Naive B cell (primary cell): ENCODE measurements around the gene RACGAP1. TPM values are rescaled to one million over a fixed set of nuclear protein-coding genes. Genes with fewer than 3 reads are reported as not detected.

Experiments used
- ATAC-seq, 2 donors: fragments of 150-1000 bp; cut with Tn5 transposase; 2 replicates each; pipeline ENCODE4 v1.10.0; 2021; ENCODE audit warnings: low read depth in 2 of 2, mild to moderate bottlenecking in 2 of 2, moderate library complexity in 2 of 2
- DNase-seq: peaks from one replicate; pipeline ENCODE4 v3.0.0; 2022
- H3K27ac Mint-ChIP-seq, 6 donors: one replicate each; pipeline ENCODE4 v1.8.0; 2020 to 2022; ENCODE audit warnings: mild to moderate bottlenecking in 6 of 6, mixed read lengths in 6 of 6, moderate library complexity in 5 of 6, inconsistent platforms in 2 of 6
- H3K27me3 Mint-ChIP-seq, 3 donors: one replicate each; pipeline ENCODE4 v1.8.0; 2021 to 2022; ENCODE audit warnings: mixed read lengths in 3 of 3, mild to moderate bottlenecking in 1 of 3
- H3K36me3 Mint-ChIP-seq, 2 donors: one replicate each; pipeline ENCODE4 v1.8.0; 2020 to 2022; ENCODE audit warnings: mixed read lengths in 2 of 2, inconsistent platforms in 1 of 2, mild to moderate bottlenecking in 1 of 2
- H3K4me1 Mint-ChIP-seq, 3 donors: one replicate each; pipeline ENCODE4 v1.8.0; 2020 to 2022; ENCODE audit warnings: mixed read lengths in 3 of 3, inconsistent platforms in 1 of 3, mild to moderate bottlenecking in 1 of 3, moderate library complexity in 1 of 3
- H3K4me3 Mint-ChIP-seq, 8 donors: one replicate each; pipeline ENCODE4 v1.8.0; 2020 to 2022; ENCODE audit warnings: mild to moderate bottlenecking in 8 of 8, mixed read lengths in 8 of 8, moderate library complexity in 8 of 8, inconsistent platforms in 2 of 8
- H3K9me3 Mint-ChIP-seq, 7 donors: one replicate each; pipeline ENCODE4 v1.8.0; 2020 to 2022; ENCODE audit warnings: mixed read lengths in 7 of 7, mild to moderate bottlenecking in 5 of 7, inconsistent platforms in 2 of 7, moderate library complexity in 1 of 7
- polyA plus RNA-seq, 6 donors: library from polyadenylated mRNA; unstranded; fragments of 300-500 nt; fragmentation: Illumina TruSeq; gene quantifications; one replicate each; pipeline ENCODE4 v1.2.3, GENCODE V29; 2021; ENCODE audit warnings: low read depth in 6 of 6

RACGAP1 gene
- polyA plus RNA-seq, 6 donors from 2014 or later: 4.7 to 9.0 (median 8.7) TPM; not detected in 1

DNA sequence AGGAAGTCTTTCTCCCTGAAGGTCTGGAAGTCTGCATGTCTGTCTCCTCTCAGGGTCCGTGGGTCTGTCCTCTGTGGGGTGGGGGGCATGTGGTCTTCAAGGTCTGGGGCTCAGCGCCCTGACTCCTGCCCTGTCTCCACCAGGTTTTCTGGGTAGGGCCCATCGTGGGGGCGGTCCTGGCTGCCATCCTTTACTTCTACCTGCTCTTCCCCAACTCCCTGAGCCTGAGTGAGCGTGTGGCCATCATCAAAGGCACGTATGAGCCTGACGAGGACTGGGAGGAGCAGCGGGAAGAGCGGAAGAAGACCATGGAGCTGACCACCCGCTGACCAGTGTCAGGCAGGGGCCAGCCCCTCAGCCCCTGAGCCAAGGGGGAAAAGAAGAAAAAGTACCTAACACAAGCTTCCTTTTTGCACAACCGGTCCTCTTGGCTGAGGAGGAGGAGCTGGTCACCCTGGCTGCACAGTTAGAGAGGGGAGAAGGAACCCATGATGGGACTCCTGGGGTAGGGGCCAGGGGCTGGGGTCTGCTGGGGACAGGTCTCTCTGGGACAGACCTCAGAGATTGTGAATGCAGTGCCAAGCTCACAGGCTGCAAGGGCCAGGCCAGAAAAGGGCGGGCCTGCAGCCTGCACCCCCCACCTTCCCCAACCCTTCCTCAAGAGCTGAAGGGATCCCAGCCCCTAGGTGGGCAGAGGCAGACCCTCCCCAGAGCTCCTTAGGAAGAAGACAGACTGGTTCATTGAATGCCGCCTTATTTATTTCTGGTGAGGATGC lies 60.3 kb downstream of the RACGAP1 start:
- Mint-ChIP-seq H3K27me3 (peaks cover 25 to 62% (median 60%) of the 10 kb centered on the region in 3 donors), H3K27ac (no peak overlapping the region), H3K36me3 (peaks cover 4 to 10% of the 10 kb centered on the region in 2 donors), H3K4me3 (no peak overlapping the region), H3K9me3 (peaks cover 0 to 4% (median 0%) of the 10 kb centered on the region in 7 donors), H3K4me1 (peaks cover 14 to 21% (median 18%) of the 10 kb centered on the region in 3 donors)
- DNase-seq (no peak), ATAC-seq (no peak)

DNA sequence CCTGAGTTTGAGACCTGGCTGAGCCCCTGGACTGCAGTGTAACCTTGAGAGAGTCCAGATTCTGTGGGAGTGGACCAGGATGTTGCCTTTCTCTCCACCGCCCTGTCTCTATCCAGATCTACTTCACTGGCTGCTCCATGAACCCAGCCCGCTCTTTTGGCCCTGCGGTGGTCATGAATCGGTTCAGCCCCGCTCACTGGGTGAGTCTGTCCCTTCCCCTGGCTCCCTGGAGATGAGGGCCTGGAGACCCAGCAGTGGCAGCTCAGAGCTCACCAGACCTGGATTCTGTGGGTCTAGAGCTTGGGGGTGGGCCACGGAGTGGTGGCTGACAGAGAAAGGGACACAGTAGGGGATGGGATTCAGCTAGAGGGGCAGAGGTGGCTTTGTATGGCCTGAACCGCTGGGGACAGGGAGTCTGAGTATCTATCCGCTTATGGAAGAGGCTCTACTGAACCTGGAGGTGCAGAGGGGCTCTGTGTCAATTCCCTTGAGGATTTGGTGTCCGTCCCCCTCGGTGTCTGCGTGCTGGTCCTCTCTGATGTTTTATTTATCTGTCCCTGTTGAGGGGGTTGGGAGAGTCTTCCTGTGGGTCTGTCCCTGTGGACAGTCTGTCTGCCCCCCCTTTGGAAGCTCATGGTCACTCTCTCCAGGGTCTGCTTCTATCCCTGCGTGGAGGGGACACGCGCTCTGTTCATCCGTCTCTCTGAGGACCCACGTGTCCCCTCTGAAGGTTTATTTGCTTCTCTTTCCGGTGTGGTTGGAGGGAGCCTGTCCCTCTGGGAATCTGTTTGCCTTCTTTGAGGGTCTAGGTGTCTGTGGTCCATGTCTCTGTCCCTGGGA lies 61.1 kb downstream of the RACGAP1 start:
- Mint-ChIP-seq H3K27ac (no peak overlapping the region), H3K27me3 (peaks cover 34 to 70% (median 69%) of the 10 kb centered on the region in 3 donors), H3K4me3 (no peak overlapping the region), H3K9me3 (peaks cover 0 to 4% (median 0%) of the 10 kb centered on the region in 7 donors), H3K36me3 (peaks cover 4 to 10% of the 10 kb centered on the region in 2 donors), H3K4me1 (peaks cover 14 to 21% (median 18%) of the 10 kb centered on the region in 3 donors)
- ATAC-seq: no peak
- no peak for DNase-seq

DNA sequence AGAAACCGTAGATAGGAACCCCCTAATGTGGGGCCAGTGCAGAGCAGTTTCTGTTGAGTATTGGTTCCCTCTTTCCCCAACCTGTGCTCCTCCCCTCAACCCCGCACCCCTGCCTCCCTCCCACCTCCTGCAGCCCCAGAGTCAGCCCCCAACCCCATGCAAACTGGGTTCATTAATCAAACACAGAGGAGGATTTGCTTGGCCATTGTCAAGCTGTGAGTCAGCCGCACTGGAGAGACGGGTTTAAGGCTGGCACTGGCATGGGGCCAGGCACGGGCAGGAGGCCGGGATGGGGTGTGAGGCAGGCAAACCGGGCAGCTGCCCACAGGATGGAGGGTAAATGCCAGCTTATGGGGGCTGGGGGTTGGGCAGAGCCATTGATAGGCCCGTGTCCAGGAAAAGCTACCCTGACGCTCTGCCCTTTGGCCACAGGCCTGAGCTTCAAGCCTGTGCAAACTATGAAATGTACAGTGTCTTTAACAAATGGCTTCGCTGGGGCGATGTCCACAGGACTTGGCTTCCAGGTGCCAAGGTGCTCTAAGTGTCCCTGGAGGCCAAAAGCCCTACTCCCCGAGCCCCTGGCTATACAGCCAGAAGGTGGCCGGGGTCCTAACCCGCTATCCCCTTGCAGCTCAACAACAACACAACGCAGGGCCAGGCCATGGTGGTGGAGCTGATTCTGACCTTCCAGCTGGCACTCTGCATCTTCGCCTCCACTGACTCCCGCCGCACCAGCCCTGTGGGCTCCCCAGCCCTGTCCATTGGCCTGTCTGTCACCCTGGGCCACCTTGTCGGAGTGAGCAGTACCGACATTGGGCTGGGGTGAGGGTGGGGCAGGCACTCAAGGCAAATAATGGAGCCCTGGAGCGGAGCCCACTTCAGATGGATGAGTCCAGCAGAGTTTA lies 62.2 kb downstream of the RACGAP1 start:
- peaks cover 14 to 19% (median 18%) of the 10 kb centered on the region in 3 donors for H3K4me1 Mint-ChIP-seq
- peaks cover 45 to 81% (median 79%) of the 10 kb centered on the region in 3 donors for H3K27me3 Mint-ChIP-seq
- peaks cover 4 to 10% of the 10 kb centered on the region in 2 donors for H3K36me3 Mint-ChIP-seq
- peak overlapping the region in 6 of 8 donors; percentile 19 to 82 (median 54) for H3K4me3 Mint-ChIP-seq
- peaks cover 0 to 4% (median 0%) of the 10 kb centered on the region in 7 donors for H3K9me3 Mint-ChIP-seq
- ATAC-seq (no peak), DNase-seq (no peak)
- no peak overlapping the region for H3K27ac Mint-ChIP-seq

DNA sequence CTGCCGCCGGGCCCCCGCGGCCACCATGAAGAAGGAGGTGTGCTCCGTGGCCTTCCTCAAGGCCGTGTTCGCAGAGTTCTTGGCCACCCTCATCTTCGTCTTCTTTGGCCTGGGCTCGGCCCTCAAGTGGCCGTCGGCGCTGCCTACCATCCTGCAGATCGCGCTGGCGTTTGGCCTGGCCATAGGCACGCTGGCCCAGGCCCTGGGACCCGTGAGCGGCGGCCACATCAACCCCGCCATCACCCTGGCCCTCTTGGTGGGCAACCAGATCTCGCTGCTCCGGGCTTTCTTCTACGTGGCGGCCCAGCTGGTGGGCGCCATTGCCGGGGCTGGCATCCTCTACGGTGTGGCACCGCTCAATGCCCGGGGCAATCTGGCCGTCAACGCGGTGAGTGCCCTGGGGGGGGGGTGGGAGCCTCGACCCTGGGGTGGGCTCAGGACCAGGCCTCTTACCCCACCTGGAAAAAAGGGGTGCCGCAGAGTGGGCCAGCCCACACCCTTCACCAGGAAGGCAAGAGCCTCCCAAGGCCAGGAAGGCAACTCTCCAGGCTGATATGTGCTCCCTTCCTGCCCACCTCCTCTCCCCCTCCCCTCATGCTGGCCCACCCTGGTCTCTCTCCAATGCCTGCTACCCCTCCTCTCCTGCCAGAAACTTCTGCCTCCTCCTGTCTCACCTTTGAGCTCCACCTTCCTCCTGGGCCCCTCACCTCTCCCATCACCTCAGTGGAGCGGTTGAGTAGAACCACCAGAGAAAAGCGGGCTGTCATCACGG lies 63.1 kb downstream of the RACGAP1 start:
- peaks cover 12 to 17% (median 15%) of the 10 kb centered on the region in 3 donors for H3K4me1 Mint-ChIP-seq
- no peak for DNase-seq
- no peak for ATAC-seq
- peaks cover 0 to 4% (median 0%) of the 10 kb centered on the region in 7 donors for H3K9me3 Mint-ChIP-seq
- H3K27ac Mint-ChIP-seq: no peak overlapping the region
- H3K27me3 Mint-ChIP-seq: peaks cover 54 to 87% (median 87%) of the 10 kb centered on the region in 3 donors
- H3K36me3 Mint-ChIP-seq: peaks cover 4 to 10% of the 10 kb centered on the region in 2 donors
- peak overlapping the region in 7 of 8 donors; percentile 19 to 82 (median 63) for H3K4me3 Mint-ChIP-seq

DNA sequence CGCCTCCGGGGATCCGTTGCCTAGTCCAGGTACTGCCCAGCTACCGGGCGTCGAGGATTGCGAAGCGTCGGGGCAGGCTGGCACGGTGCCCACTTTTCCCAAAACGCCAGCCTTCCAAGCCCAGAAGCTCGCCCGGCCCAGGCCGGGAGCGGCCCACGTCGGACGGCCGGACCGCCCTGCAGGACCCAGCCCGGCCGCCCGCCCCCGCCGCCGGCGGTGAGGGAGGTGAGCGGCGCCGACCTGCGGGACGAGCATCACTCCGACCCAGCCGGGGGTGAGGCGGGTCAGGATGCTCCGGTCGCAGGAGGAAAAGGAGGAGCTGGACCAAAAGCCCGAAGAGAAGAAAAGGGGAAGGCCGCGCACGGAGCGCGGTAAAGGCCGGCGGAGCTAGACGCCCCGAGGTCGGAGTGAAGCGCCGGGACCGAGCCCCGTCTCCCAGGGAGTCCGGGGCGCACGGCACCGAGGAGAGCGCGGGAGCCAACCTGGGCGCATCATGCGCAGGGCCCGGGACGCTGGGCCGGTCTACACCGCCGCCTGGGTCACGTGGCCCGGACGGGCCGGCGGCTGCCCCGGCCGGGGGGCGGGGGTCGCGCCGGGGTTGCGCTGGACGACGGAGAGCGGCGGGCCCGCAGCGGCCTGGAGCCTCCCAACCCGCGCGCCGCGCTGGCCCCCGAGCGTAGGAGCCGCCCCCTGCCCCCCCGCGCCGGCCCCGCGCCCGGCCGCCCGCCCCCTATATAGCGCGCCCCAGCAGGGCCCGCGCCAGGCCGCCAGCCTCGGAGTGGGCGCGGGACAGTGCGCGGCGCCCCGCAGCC lies 64.0 kb downstream of the RACGAP1 start, which contains the start of gene AQP5:
Gene AQP5 (plus strand): TSS at position 762 of the 812 bp plus-strand sequence. CDS start 146 bp downstream, outside the sequence.
- peak in 1 of 2 donors; percentile 27 for ATAC-seq
- peaks cover 59 to 87% (median 87%) of the 10 kb centered on the region in 3 donors for H3K27me3 Mint-ChIP-seq
- peaks cover 0 to 4% (median 0%) of the 10 kb centered on the region in 7 donors for H3K9me3 Mint-ChIP-seq
- peaks cover 8 to 12% (median 11%) of the 10 kb centered on the region in 3 donors for H3K4me1 Mint-ChIP-seq
- DNase-seq: no peak
- H3K36me3 Mint-ChIP-seq: peaks cover 4 to 10% of the 10 kb centered on the region in 2 donors
- peak within 1 kb of the TSS; percentile 50 to 84 (median 76) for H3K4me3 Mint-ChIP-seq
- peak within 1 kb of the TSS in 1 of 6 donors; percentile 59 for H3K27ac Mint-ChIP-seq

DNA sequence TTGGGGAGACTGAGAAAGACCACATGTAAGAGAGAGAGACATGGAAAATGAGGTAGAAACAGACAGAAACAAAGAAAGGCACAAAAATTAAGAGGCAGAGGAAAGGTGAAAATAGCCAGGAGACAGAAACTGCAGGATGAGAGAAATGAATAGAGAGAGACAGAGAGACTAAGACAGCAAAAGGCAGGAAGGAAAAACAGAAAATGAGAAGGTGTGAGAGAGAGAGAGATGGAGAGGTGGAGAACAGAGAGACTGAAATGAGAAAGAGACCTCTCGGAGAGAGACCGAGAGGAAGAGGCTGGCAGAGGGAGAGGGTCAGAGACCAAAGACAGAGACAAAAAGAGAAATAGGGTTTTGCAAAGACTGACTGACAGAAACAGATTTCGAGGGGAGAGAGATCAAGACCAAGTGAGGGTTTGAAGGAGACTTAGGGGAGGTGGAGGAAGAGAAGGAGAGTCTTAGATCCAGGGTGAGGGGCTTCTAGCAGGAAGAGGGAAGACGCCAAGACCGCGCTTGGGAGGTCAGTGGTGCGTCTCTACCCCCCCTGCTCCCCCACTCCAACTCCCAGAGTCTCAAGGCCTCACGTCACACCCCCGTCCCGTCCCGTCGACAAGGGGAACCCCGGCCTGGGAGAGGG lies 64.7 kb downstream of the RACGAP1 start:
- Mint-ChIP-seq H3K27me3 (peaks cover 58 to 86% (median 84%) of the 10 kb centered on the region in 3 donors), H3K4me1 (peaks cover 8 to 15% (median 11%) of the 10 kb centered on the region in 3 donors), H3K4me3 (peak overlapping the region; percentile 50 to 84 (median 68)), H3K9me3 (peaks cover 0 to 4% (median 0%) of the 10 kb centered on the region in 7 donors), H3K36me3 (peaks cover 4 to 10% of the 10 kb centered on the region in 2 donors), H3K27ac (peak overlapping the region in 2 of 6 donors; percentile 57 to 59)
- ATAC-seq: no peak
- no peak for DNase-seq

DNA sequence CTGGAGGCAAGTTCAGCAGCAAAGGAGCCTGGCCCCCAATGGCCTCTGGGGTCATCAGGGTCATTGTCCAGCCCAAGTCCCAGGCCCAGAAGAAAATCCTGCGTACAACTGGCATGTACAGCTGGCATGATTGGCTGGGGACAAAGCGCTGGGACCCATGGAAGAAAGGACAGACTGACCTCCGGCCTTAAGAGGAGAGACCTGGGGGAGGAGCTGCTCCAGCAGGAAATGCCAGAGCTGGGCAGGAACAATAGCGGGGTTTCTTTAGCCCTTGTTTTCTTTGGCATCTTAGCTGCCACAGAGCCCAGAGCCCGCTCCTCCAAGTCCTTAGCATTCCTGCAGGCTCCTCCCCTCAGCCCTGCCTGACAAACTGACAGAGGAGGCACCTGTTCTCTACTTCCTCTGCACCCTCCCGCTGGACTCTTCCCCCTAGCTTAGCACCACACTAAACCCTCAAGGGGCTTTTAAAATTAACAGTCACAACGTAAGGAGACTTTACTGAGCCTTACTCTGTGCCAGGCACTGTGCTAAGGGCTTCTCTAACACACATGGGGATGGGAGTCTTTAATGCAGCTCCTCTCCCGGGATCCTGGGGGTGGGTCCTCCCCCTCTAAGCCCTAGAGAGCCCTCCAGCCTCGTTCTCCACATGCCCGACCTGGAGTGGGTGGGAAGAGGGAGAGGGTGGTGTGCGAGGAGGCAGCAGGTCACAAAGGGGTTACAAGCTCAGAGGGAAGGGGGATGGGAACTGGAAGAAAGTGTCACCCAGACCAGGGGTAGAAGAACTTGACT lies 65.4 kb downstream of the RACGAP1 start:
- peak overlapping the region in 6 of 8 donors; percentile 50 to 79 (median 68) for H3K4me3 Mint-ChIP-seq
- no peak for ATAC-seq
- H3K36me3 Mint-ChIP-seq: peaks cover 4 to 10% of the 10 kb centered on the region in 2 donors
- H3K9me3 Mint-ChIP-seq: peaks cover 0 to 4% (median 0%) of the 10 kb centered on the region in 7 donors
- H3K4me1 Mint-ChIP-seq: peaks cover 8 to 15% (median 11%) of the 10 kb centered on the region in 3 donors
- DNase-seq: no peak
- H3K27ac Mint-ChIP-seq: no peak overlapping the region
- H3K27me3 Mint-ChIP-seq: peaks cover 60 to 85% (median 82%) of the 10 kb centered on the region in 3 donors

DNA sequence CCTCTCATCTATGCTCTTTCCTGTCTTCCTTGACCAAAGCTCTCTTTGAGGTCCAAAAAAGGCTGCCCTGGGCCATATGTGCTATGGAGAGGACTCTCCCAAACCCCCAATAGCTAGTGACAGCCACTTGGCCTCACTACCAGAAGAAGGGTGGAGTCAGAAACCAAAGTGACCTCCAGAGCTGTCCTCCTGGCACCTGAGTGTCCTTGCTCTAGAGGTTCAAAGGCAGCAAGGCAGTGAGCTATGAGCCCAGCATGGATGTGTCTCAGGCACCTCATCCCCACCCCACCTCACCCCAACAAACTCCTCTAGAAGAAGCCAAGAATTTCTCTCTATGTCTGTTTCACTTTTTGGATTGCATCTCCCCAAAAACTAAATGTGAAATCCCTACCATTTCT lies 67.7 kb downstream of the RACGAP1 start:
- peaks cover 4 to 10% of the 10 kb centered on the region in 2 donors for H3K36me3 Mint-ChIP-seq
- H3K27me3 Mint-ChIP-seq: peaks cover 66 to 82% (median 81%) of the 10 kb centered on the region in 3 donors
- H3K4me3 Mint-ChIP-seq: no peak overlapping the region
- no peak overlapping the region for H3K27ac Mint-ChIP-seq
- H3K4me1 Mint-ChIP-seq: peaks cover 8 to 14% (median 11%) of the 10 kb centered on the region in 3 donors
- ATAC-seq (no peak), DNase-seq (no peak)
- peaks cover 0 to 4% (median 0%) of the 10 kb centered on the region in 7 donors for H3K9me3 Mint-ChIP-seq

DNA sequence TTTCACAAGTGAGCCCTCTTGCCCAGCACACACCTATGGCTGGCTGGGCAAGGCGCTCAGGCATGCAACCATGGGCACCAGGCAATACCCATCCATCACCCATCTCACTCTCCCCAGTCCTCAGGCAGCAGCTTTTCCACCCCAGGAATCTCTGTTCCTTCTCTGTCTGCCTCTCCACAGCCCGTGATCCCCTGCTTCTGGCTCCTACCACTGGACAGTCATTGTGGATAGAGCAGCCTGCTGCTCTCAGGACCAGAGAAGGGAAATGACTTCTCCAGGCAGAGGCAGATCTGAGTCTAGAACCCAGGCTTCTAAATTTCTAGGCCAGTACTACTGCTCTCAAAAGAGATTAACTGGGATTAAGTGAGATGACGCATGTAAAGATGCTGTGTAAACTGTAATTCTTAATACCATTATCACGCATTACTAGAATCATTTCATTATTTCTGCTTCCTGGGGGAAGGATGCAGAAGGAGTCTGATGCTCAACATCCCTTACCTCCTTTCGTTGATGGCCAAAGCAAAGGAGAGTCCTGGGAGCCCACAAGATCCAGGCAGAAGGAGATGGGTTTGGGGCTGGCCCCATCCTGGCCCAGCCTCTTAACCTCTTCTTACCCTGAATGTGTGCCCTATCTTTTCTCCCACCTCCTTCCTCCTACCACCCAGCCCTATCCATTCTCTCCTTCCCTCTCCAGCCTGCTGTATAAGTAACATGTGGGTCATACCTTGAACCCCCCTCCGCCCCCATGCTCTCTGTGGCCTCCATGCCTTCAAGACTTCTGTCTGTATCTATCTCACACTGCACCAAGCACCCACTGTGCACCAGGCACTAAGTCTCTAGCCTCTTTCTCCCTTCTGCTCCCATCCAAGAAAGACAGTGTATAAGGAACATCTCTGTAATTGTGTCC lies 68.4 kb downstream of the RACGAP1 start:
- Mint-ChIP-seq H3K4me1 (peaks cover 8 to 12% (median 11%) of the 10 kb centered on the region in 3 donors), H3K9me3 (peaks cover 0 to 4% (median 0%) of the 10 kb centered on the region in 7 donors), H3K27me3 (peaks cover 70 to 77% (median 76%) of the 10 kb centered on the region in 3 donors), H3K36me3 (peaks cover 4 to 10% of the 10 kb centered on the region in 2 donors), H3K4me3 (no peak overlapping the region), H3K27ac (no peak overlapping the region)
- no peak for DNase-seq
- ATAC-seq: no peak
